Nasal cavity respiratory epithelium epithelial cell of viscerocranial mucosa (primary cell): ENCODE measurements around the gene DLL4. TPM values are rescaled to one million over a fixed set of nuclear protein-coding genes. Genes with fewer than 3 reads are reported as not detected.

Source experiments
- total RNA-seq: library from RNA; depleted of rRNA; stranded (reverse); fragments of >200 nt; gene quantifications from 2 replicates; pipeline ENCODE4 v1.2.3, GENCODE V29; 2014

Gene DLL4
- under 0.01 and 0.07 TPM in 2 replicates for total RNA-seq

DNA sequence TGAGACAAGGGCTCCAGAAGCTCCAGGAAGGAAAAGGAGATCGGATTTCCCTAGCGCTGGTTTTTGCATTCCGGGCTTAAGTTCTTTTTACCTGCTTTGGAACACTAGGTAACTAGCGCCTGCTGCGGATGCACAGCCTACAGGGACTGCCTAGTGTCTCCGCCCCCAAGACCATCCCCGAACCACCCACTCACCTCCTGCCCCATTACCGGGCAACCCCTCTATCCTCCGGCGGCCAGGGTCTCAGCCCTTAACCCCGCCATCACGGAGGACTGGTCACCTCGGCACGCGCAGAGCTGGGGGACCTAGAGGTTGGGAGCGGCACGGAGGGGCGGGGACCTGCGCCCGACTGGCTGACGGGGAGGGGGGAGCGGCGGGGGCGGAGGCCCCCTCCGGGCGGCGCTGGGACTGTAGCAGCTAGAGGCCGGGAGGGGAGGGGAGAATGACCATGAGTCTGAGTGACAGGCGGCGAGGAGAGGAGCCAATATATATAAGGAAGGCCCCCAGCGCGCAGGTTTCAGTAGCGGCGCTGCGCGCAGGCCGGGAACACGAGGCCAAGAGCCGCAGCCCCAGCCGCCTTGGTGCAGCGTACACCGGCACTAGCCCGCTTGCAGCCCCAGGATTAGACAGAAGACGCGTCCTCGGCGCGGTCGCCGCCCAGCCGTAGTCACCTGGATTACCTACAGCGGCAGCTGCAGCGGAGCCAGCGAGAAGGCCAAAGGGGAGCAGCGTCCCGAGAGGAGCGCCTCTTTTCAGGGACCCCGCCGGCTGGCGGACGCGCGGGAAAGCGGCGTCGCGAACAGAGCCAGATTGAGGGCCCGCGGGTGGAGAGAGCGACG lies at the start of gene DLL4:
Gene DLL4 (plus strand): TSS at position 520 of the 839 bp plus-strand sequence. CDS start 329 bp downstream, outside the sequence.

GRCh38 chr15:40893733-40894680 lies 35.1 kb upstream of the DLL4 start, which contains the start of gene VPS18:
Gene VPS18, plus strand, starts transcription at chr15:40894450. Its CDS starts 319 bp downstream, at chr15:40894769.

GRCh38 chr15:40952901-40953712 lies 24.0 kb downstream of the DLL4 start, which contains the start of gene CHAC1:
Gene CHAC1, plus strand, starts transcription at chr15:40953471. Its CDS starts 113 bp downstream, at chr15:40953584.

Other genes with a start within 250 kb of the DLL4 start
- 0.28 and 0.34 TPM in 2 replicates for gene RAD51, start 234.2 kb upstream of the DLL4 start, total RNA-seq
- gene RMDN3, start 174.1 kb upstream of the DLL4 start, total RNA-seq, result 22.2 and 27.6 TPM in 2 replicates
- gene GCHFR, start 165.3 kb upstream of the DLL4 start, total RNA-seq, result 4.3 and 15.7 TPM in 2 replicates
- 1.1 and 1.7 TPM in 2 replicates for gene C15orf62, start 159.4 kb upstream of the DLL4 start, total RNA-seq
- gene ZFYVE19, start 122.3 kb upstream of the DLL4 start, total RNA-seq, result 18.8 and 30.3 TPM in 2 replicates
- 25.8 and 27.0 TPM in 2 replicates for gene DNAJC17, start 121.9 kb upstream of the DLL4 start, total RNA-seq
- gene PPP1R14D, start 100.6 kb upstream of the DLL4 start, total RNA-seq, result not detected in 2 replicates
- 196 and 485 TPM in 2 replicates for gene SPINT1, start 85.3 kb upstream of the DLL4 start, total RNA-seq
- gene RHOV, start 55.1 kb upstream of the DLL4 start, total RNA-seq, result 6.2 and 37.3 TPM in 2 replicates
- 23.2 and 47.6 TPM in 2 replicates for gene VPS18, start 34.9 kb upstream of the DLL4 start, total RNA-seq
- gene CHAC1, start 24.1 kb downstream of the DLL4 start, total RNA-seq, result 63.7 and 81.0 TPM in 2 replicates
- gene INO80, start 186.9 kb downstream of the DLL4 start, total RNA-seq, result 31.1 and 37.2 TPM in 2 replicates